IMR-90 (cell line): ENCODE measurements around the gene BRD4.

Source experiments
- BHLHE40 ChIP-seq: fragments of 150-350 bp; IDR thresholded peaks from 2 replicates; pipeline ENCODE4 v1.6.1; 2016; ENCODE audit warnings: mild to moderate bottlenecking, low read depth, low read length
- CEBPB ChIP-seq: IDR thresholded peaks from 2 replicates; pipeline ENCODE4 v1.6.1; 2012; ENCODE audit warnings: low read depth, low read length, improper control_type of control experiment
- ELK1 ChIP-seq: fragments of 150-350 bp; IDR thresholded peaks from 2 replicates; pipeline ENCODE4 v1.6.1; 2016; ENCODE audit warnings: low read depth, mild to moderate bottlenecking, low read length, moderate library complexity, borderline replicate concordance
- MXI1 ChIP-seq: IDR thresholded peaks from 2 replicates; pipeline ENCODE4 v1.6.1; 2012; ENCODE audit warnings: low read depth, mild to moderate bottlenecking, low read length, moderate library complexity, borderline replicate concordance
- POLR2A ChIP-seq: IDR thresholded peaks from 2 replicates; pipeline ENCODE4 v1.6.1; 2012; ENCODE audit warnings: mild to moderate bottlenecking, low read depth, low read length
- RCOR1 ChIP-seq: IDR thresholded peaks from 2 replicates; pipeline ENCODE4 v1.6.1; 2012; ENCODE audit warnings: mild to moderate bottlenecking, low read length, improper control_type of control experiment; ENCODE audit not compliant: insufficient replicate concordance
- RFX5 ChIP-seq: IDR thresholded peaks from 2 replicates; pipeline ENCODE4 v1.8.0; 2012; ENCODE audit warnings: low read depth, mild to moderate bottlenecking, low read length, moderate library complexity
- USF2 ChIP-seq: fragments of 150-350 bp; IDR thresholded peaks from 2 replicates; pipeline ENCODE4 v1.6.1; 2017; ENCODE audit warnings: mild to moderate bottlenecking, antibody characterized with exemption, low read length, low read depth
- TF ChIP-seq, protein P1 (sequence below): conservative IDR thresholded peaks from 2 replicates; pipeline ENCODE4 v1.5.1; 2012; ENCODE audit warnings: mild to moderate bottlenecking, low read depth, low read length, improper control_type of control experiment

GRCh38 chr19:15269806-15270205 is 62.5 kb downstream of the BRD4 start:
- TF ChIP-seq, protein P1, sequence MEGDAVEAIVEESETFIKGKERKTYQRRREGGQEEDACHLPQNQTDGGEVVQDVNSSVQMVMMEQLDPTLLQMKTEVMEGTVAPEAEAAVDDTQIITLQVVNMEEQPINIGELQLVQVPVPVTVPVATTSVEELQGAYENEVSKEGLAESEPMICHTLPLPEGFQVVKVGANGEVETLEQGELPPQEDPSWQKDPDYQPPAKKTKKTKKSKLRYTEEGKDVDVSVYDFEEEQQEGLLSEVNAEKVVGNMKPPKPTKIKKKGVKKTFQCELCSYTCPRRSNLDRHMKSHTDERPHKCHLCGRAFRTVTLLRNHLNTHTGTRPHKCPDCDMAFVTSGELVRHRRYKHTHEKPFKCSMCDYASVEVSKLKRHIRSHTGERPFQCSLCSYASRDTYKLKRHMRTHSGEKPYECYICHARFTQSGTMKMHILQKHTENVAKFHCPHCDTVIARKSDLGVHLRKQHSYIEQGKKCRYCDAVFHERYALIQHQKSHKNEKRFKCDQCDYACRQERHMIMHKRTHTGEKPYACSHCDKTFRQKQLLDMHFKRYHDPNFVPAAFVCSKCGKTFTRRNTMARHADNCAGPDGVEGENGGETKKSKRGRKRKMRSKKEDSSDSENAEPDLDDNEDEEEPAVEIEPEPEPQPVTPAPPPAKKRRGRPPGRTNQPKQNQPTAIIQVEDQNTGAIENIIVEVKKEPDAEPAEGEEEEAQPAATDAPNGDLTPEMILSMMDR, result no peak
- no peak for TF ChIP-seq POLR2A
- no peak for TF ChIP-seq ELK1
- TF ChIP-seq USF2, result no peak
- no peak for TF ChIP-seq RFX5
- TF ChIP-seq MXI1, result no peak
- TF ChIP-seq CEBPB, result no peak
- TF ChIP-seq BHLHE40, result no peak
- TF ChIP-seq RCOR1, result no peak
